ENCODE data around the gene SAMD1.

- TF ChIP-seq, protein P1, sequence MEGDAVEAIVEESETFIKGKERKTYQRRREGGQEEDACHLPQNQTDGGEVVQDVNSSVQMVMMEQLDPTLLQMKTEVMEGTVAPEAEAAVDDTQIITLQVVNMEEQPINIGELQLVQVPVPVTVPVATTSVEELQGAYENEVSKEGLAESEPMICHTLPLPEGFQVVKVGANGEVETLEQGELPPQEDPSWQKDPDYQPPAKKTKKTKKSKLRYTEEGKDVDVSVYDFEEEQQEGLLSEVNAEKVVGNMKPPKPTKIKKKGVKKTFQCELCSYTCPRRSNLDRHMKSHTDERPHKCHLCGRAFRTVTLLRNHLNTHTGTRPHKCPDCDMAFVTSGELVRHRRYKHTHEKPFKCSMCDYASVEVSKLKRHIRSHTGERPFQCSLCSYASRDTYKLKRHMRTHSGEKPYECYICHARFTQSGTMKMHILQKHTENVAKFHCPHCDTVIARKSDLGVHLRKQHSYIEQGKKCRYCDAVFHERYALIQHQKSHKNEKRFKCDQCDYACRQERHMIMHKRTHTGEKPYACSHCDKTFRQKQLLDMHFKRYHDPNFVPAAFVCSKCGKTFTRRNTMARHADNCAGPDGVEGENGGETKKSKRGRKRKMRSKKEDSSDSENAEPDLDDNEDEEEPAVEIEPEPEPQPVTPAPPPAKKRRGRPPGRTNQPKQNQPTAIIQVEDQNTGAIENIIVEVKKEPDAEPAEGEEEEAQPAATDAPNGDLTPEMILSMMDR (conservative IDR thresholded peaks at IDR 0.05): no peak
- no peak for TF ChIP-seq ZFX (IDR thresholded peaks at IDR 0.05)
Observed at GRCh38 chr19:14055396-14055795, 35.2 kb downstream of the SAMD1 start.

All from C4-2B (cell line).